GM18520 (cell line): ENCODE measurements around the gene SLC2A9.
A peak's percentile ranks its signal among the peaks of the same experiment; 100 is the strongest.
"Not testable (repeated sequence)": the region's sequence is repeated elsewhere in the genome, so short reads cannot be mapped to it uniquely, and the experiment has no call there.

Experiments
- ATAC-seq: cut with Tn5 transposase; IDR thresholded peaks from one replicate; pipeline ENCODE4 v1.9.1; 2021; ENCODE audit not compliant: unreplicated experiment

The SLC2A9 gene

GRCh38 chr4:10002278-10002677 lies 19.0 kb downstream of the SLC2A9 start:
- ATAC-seq, result no peak

- ATAC-seq, result no peak
Observed at GRCh38 chr4:10001757-10002156, 19.5 kb downstream of the SLC2A9 start.

DNA sequence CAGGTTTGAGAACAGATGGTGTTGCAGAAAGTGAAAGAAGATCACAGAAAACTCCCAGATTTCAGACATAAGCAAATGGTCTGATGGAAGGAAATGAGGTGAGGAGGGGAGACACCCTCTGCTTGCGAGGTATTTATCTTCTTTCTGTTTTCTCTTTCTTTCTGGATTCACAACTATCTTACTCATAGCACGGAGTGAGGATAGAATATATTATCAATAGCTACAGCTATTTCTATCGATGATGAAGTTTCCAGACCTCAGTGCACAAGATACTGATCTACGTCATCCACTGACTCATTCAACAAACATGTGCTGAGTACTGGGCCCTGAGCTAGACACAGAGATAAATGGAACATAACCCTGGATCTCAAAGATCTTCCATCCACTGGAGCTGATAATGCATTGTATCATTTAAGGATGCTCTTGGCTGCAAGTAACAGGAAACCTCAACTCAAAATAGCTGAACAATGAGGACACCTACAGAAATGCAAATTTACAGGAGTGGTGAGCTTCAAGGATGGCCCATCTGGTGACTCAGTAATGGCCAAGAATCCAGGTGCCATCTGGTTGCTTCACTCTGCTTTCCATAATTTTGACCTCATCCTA lies 21.2 kb downstream of the SLC2A9 start:
- peak; percentile 60 for ATAC-seq

- ATAC-seq, result no peak
Observed at GRCh38 chr4:9997886-9998285, 23.4 kb downstream of the SLC2A9 start.

DNA sequence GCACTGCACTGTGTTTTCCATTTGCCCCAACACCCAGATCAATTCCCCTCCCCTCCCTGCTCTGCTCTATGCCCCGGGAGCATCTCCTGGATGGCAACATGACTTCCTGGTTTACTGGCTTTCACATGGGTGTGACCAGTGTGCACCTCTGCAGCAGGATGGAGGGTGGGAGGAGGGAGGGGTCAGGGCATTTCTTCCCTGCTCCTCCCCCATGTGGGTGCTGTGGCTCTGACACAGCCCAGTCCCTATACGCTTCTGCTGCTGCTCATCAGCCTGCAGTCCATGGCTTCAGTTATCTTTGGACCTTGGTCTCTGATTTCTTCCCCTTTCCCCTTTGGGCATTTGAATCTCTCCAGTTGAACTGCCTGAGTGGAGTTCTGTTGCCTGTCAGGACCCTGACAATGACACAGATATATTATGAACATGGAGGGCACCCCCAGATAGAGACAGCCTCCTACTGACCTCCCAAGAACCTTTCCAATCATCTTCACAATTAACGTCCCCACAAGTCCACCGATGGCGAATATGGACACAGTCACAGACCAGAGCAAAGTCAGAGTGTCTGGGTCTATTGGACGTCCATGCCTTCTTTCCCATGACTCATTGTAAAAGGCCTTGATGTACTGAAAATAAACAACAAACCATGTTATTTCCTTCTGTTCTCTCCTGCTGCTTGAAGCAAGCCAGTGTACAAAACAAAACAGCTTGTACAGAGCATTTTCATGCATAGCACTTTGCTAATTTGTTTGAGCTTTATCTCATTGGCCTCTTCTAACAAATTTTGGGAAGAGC lies 24.8 kb downstream of the SLC2A9 start:
- ATAC-seq, result no peak

- ATAC-seq, result peak; percentile 67
Observed at GRCh38 chr4:9994246-9994847, 26.9 kb downstream of the SLC2A9 start.

DNA sequence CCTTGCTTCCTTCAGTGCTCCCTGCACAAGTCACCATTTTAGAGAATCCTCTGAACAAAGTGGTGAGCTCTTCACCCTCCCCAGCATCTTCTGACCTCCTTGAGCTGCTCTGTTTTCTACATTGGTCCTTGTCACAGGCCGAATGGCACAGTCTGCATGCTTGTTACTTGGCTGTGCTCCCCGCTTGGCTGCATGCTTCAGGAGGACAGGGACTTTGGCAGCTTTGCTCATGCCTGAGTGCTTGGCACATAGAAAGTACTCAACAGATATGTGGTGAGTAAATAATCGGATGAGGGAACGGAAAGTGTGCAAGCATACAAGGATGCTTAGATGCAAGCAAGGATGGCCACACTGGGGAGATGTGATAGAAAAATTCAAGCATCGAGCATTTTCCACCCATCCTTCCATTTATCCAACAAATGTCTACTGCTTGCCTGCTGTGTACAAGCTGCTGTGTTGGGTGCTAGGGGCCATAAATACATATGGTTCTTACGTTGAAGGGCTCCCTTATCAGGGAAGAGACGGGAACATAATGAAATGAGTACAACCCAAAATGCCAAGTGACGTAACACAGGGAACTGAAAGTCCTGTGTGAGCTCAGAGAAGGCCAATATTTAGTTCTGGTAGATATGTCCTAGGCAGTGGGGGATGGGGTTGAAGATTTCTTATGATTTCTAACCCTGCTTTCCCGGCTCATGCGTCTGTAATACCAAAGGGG lies 31.2 kb downstream of the SLC2A9 start:
- no peak for ATAC-seq

- ATAC-seq, result no peak
Observed at GRCh38 chr4:9988933-9989332, 32.4 kb downstream of the SLC2A9 start.

DNA sequence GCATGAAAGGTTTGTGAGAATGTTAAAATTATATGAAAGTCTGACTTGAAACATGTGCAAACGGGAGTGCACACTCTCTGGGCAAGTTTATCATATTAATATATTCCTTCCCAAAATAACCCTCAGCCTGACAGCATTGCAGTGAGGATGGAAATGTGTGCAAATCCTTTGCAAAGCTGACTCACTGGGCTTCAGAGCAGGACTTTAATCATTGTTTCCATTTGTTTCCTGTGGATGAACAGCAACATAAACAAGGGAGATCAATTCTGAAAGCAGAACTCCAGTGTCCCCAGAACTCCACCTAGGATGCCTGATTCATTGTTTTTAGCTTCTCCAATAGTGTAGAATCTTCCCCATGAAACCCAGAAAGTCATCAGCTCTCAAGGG lies 32.9 kb downstream of the SLC2A9 start:
- no peak for ATAC-seq

DNA sequence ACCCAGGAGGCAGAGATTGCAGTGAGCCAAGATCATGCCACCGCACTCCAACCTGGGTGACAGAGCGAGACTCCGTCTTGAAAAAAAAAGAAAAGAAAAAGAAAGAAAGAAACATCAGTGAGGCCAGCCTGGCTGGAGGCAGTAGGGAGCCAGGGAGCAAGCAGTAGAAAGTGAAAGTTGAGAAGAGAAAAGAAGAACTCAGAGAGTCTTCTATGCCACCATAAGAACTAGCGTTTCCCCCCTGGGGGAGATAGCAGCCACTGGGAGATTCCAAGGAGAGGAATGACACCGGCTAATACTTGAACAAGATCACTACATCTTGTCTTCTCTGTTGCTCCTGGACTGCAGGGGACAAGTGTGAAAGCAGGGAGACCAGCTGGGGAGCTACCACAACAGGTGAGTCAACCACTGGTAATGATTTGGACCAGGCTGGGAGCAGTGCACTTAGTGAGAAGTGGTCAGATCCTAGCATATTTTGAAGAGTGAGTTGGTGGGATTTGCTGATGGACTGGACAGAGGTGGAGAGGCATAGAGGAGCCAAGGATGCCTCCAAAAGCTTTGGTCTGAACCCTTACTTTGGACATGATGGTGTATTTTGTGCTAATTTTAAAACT lies 33.4 kb downstream of the SLC2A9 start:
- ATAC-seq, result no peak

DNA sequence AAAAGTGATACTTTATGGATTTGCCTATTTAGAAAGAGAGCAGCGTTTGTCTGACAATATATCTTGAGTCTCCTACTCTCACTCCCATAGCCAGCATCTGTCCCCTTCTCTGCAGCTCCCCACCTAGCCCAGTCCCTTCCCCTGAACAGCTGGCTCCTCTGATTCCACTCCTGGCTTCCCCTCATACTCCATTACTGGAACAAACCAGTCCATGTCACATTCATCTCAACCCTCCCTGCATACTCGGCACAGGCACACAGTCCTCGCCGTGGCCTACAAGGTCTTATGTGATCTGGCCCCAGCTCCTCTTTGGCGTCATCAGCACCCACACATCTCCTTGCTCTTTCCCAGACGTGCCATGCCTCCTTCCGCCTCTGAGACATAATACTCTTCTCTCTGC lies 36.7 kb downstream of the SLC2A9 start:
- ATAC-seq, result no peak

GRCh38 chr4:9983211-9983610 lies 38.1 kb downstream of the SLC2A9 start:
- ATAC-seq, result no peak

DNA sequence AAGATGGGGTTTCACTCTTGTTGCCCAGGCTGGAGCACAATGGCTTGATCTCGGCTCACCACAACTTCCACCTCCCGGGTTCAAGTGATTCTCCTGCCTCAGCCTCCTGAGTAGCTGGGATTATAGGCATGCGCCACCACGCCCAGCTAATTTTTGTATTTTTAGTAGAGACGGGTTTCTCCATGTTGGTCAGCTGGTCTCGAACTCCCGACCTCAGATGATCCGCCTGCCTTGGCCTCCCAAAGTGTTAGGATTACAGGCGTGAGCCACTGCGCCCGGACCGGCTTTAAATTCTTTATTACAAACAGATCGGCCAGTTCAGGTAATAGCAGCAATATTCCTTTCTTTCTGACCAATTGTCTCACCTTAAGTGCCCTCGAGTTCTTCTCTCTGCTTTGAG lies 39.4 kb downstream of the SLC2A9 start:
- ATAC-seq, result not testable (repeated sequence)

DNA sequence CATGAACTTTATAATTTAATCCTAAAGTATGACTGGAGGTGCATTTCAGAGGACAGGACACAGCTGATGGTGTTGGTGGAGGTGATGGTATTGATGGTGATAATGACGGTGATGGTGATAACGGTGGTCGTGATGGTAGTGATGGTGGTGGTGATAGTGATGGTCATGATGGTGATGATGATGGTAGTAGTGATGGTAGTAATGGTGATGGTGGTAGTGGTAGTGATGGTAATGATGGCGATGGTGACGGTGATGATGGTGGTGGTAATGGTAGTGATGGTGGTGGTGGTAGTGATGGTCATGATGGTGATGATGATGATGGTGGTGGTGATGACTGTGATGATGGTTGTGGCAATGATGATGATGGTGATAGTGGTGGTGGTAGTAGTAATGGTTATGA lies 40.4 kb downstream of the SLC2A9 start:
- no peak for ATAC-seq

- no peak for ATAC-seq
Observed at GRCh38 chr4:9979101-9979701, 42.1 kb downstream of the SLC2A9 start.

- no peak for ATAC-seq
Observed at GRCh38 chr4:9977518-9978031, 43.7 kb downstream of the SLC2A9 start.

- no peak for ATAC-seq
Observed at GRCh38 chr4:9976781-9977180, 44.5 kb downstream of the SLC2A9 start.

- ATAC-seq, result no peak
Observed at GRCh38 chr4:9976293-9976692, 45.0 kb downstream of the SLC2A9 start.

GRCh38 chr4:9971711-9972110 lies 49.6 kb downstream of the SLC2A9 start:
- no peak for ATAC-seq

DNA sequence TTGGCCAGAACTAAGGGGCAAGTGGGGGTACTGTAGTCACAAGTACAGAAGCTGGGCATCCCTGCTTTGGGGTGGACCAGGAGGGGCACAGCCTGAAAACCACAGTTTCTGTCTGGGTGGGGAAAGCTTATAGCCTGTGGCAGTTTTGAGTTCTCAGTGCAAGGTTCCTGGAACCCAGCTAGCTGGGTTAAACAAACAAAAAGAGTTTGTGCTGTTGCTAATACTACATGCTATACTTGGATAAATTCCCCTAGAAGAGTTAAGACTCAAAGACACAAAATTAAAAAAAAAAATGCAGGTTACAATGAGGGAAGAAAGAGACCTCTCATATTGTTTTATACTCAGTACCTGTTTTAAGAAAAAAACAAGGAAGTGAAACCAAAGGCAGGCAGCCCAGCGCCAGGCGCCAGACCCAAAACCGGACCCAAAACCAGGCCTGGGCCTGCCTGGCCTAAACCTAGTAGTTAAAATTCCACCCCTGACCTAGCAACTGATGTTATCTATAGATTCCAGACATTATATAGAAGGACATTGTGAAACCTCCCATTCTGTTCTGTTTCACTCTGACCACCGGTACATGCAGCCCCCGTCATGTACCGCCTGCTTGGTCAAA lies 50.8 kb downstream of the SLC2A9 start:
- peak; percentile 66 for ATAC-seq
